NCI-H1048 (cell line): ENCODE measurements around the gene NTN4.
"Not testable (repeated sequence)": the region's sequence is repeated elsewhere in the genome, so short reads cannot be mapped to it uniquely, and the experiment has no call there.

Source experiments
- DNase-seq: peaks from one replicate; lab custom pipeline; 2025; lab: John Stamatoyannopoulos, UW

The NTN4 gene

DNA sequence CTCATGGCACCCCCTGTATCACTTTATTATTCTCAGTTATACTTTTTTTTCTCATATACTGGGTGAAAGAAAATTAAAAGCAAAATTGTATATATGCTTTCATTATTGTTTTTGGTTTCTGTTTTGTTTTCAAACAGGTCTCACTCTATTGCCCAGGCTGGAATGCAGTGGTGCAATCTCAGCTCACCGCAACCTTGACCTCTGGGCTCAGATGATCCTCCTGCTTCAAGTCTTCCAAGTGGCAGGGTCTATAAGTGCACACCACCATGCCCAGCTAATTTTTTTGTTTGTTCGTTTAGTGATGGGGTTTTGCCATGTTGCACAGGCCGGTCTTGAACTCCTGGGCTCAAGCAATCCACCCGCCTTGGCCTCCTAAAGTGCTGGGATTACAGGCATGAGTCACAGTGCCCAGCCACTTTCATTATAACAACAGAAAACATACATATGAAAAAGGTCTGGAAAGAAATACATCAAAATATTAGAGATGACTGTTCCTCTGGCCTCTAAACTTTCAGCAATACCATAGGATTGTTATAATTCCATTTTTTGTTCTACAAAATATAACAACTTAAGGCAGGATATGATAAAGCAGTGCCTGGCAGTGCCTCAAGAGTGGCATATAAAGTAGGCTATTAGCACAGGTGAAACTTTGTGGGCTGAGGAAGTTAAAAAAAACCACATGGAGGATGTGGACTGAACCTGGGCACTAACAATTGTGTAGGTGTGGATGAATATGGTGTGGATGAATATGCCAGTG, 5.8 kb upstream of the NTN4 start:
- no peak for DNase-seq

DNA sequence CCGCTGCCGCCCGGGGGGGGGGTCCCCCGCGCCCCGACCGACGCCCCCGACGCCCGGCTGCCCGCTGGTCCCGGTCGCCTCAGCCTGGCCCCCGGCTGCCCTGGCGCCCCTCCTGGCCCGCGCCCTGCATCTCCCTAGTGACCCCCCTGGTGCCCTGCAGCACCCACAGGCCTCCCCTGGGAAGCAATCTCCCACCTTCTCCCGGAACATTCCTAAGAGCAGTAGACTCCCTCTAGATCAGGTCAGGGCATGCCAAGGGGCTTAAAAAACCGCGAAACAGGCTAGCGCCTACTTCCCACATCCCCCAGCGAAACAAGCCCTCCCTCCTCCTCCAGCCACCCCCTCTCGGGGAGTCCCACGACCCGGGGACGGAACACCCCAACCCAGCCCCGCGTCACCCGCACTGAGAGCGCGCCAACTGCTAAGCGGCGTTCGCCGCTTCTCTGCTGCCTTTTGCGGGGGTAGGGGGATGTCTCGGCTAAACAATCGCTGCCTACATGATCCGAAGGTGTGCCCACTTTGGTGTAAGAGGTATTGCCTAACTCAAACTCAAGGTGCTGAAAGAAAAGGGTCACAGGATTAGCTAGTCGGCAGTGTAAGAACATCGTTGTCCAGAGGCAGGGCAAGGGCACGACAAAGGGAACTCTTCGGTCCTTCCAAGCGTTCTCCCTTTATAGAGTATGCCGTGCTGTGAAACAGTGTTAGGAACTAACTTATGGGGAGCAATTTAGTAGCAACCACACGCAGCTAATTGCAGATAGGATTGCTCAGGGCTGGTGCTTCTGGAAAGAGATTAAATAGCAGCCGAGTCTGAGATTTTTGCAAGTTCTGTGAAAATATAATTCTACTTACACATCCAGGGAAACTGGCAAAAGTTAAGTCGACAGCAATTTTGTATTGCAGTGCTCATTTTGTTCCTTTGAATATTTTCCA, 619 bp upstream of the NTN4 start:
- DNase-seq, result no peak

DNA sequence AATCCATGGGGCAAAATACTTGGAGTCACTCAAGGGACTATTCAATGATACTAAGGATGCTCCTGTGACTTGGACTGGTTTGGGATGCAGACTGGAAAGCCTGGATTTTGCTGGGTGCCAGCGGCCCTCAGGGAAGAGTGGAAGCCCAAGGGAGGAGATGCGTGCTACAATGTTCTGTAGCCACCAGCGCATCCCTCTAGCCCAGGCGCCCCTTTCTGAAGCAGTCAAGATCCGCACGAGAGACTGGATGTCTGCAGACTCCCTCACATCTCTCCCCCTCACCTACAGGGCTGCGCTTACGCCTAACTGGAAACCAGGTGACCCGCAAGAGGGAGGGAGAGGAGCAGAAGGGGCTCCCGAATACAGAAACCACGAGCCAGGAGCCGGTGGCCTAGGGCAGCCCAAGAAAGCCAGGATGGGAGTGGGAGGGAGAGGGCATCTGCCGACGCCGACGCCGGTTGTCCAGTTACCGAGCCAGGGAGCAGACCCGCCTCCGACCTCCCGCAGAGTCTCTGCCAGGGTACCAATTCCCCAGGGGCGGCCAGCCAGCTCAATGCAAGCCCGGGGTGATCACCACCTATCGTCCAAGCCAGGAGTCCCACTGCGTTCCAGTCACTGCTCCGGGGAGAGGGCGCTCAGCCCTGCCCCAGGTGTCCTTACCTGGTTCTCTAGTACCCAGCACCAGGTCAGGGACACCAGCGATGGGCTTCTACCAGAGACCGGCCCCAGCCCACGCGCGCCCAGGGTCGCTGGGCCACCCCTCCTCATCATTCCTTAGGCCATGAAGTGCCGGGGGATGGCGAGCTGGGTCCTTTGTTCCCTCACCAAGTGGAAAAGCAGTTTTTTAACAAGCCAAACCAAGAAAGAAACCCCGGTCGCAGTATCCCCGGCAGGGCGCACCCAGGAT, 1.2 kb downstream of the NTN4 start:
- no peak for DNase-seq

DNA sequence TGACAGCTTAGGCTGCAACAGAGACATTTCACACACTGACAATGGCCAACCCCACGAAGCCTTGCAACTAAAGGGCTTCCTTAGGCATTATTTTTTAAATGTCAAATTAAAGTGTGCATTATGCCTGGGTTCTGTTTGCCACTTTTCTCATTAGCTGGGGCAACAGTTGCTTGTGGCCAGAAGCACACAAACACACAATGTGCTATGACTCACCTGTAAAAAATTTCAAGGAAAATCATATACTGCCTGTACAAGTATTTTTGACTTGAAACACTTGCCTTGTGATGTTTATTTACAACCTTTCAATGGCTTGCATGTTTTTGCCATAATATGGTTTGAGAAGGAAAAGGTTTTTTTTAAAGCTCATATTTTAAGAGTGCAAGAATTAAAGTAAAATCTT, 1.9 kb downstream of the NTN4 start:
- DNase-seq, result no peak

DNA sequence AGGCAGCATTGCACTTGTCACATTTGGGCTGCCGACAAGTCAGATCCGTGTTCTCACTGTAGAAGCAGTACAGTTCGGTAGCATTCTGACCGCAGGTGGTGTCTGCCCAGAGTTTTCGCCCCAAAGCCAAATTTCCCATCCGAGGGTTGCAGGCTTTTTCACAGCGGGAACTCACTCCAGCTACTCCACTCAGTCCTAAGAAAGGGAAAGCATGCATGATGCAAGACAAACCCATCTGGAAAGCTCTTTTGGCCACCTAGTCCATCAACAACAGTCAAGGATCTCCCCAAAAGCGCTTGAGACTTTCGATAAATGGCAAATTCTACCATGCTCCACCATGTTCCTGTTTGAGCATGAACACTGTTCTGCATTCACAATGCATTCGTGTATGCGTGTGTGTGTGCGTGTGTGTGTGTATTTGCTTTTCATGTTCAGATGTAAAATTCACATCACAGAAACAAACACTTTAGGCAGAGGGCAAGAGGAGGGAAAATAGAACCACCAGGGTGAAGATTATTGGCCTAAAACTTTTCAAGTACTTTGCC, 3.2 kb downstream of the NTN4 start:
- DNase-seq, result no peak

DNA sequence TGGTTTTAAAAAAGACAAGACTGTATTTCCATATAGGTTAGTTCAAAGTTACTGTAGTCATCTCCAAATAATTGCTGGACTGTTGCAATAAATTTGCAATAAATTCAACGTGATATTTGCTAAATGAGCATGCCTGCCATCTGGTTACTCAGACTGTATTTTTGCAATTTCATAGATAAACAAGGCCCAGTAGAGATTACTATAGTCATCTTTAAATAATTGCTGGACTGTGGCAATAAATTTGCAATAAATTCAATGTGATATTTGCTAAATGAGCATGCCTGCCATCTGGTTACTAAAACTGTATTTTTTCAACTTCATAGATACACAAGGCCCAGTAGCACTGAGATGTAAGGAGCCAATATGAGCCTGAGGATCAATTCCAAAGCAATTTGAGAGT, 5.6 kb downstream of the NTN4 start:
- DNase-seq, result no peak

DNA sequence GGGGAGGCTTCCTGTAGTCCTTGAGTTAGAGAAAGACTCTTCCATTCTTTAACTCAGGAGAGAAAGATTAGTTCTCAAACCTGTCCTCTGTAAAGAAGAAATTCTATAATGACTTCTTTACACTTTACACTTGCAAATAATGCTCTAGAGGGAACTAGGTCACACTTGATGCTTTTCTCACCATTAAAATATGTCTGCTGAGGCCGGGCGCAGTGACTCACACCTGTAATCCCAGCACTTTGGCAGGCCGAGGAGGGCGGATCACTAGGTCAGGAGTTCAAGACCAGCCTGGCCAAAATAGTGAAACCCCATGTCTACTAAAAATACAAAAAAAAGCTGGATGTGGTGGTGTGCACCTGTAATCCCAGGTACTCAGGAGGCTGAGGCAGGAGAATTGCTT, 6.3 kb downstream of the NTN4 start:
- no peak for DNase-seq

DNA sequence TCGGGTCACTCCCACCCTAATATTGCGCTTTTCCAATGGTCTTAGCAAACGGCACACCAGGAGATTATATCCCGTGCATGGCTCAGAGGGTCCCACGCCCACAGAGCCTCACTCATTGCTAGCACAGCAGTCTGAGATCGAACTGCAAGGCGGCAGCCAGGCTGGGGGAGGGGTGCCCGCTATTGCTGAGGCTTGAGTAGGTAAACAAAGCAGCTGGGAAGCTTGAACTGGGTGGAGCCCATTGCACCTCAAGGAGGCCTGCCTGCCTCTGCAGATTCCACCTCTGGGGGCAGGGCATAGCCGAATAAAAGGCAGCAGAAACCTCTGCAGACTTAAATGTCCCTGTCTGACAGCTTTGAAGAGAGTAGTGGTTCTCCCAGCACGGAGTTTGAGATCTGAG, 15.1 kb downstream of the NTN4 start:
- DNase-seq, result not testable (repeated sequence)

DNA sequence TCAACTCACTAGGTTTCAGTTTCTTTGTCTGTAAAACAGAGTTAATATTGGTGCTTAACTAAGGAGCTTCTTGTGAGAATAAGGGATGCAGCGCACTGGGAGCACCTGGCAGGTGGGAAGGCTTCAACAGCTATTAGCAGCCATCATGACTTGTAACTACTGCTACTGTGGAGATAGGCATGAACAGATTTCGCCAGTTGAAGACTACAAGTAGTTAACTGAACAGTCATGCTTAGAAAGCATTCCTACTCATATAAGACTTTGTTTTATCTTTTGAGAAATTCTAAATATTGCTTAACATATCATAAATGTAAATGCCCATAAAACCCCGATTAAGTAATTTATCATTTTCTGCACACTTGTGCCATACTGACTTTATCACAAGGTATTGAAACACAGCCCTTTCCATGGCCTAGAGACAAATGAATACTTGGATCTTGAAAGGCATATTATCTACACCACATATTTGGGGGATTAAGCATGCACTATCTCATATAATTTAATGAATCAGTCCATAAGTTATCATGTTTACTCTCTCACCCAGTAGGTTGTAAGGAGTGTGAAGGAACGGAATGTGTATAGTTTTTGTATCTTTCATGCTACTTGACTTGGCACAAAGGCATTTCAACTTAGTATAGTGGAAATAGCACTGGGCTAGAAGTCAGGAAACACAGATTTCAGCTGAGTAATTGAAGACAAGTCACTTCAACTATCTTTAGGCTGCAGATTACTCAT, 16.1 kb downstream of the NTN4 start:
- no peak for DNase-seq

DNA sequence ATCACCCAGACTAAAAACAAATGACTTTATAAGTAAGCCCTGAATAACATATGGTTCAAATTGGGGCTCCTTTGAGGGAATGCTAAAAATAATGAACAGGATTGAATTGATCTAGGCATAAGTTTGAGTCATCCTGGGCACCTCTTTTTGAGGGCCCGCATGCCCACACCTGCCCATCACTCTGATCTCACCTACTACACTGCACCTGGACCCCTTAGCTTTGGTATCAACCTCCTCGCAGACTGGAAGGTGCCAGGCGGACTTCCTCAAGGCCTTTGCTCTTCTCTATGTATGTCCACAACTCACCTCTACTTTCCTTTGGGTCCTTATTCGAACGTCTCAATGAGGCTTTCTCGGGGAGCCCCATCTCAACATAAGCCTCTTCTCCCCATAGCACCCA, 17.2 kb downstream of the NTN4 start:
- no peak for DNase-seq

DNA sequence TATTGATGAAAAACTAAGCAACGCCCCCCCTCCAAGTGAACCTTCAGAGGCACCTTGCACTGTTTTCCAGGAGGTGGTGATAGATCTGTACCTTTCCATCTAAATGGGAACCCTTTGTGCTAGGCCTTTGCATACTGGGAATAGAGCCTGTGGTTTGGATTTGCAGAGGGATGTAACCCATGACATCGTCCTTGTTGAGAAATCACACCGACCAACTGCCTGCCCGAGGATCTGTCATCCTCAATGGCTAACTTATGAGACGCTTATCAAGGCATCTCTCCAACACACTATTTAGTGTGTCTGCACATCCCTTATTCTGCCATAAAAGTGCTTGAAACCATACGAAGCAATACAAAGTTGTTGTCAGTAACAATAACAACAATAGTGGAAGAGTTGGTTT, 22.9 kb downstream of the NTN4 start:
- DNase-seq, result no peak

DNA sequence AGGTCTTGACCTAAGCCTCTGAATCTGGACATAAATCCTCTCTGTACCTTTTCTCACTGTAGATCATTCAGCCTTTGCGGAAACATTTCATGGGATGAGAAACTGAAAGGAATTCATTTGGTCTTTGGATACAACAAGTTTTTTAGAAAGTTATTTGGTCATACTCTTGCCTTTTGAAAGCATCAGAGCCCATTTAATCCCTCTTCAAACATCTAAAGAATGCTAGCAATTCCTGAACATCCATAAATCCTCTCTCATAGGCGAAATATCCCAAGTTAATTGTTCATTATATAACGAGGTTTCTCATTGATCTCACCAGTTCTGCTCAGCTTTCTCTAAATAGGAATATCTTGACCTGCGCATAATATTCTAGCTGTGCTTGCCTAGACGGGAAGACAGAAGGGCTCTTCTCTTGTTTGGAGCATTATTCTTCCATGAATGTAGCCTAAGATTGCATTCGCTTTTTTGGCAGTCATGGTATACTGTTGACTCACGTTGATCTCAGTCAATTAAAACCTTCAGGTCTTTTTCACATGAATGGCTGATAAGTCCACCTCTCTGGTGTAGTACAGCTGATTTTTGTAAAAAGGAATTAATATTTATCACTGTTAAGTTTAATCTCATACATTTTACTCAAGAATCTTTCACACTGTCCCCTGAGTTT, 24.1 kb downstream of the NTN4 start:
- no peak for DNase-seq

DNA sequence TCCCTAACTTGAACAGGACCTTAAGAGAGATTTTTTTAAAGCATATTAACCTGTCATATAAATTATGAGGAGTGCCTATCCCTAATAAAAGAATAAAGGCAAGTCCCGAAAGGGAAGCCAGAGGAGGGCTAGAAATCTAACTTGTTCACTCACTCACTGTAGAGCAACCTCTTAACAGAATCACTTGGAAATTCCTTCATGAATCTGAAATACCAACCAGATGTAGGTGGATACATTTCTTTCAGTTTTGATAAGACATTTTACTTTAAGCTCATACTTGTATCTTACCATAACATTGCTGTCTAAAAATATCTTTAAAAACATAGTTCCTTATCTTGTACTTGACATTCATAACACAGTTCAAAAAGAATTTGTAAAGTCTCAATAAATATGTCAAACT, 25.7 kb downstream of the NTN4 start:
- DNase-seq, result no peak

DNA sequence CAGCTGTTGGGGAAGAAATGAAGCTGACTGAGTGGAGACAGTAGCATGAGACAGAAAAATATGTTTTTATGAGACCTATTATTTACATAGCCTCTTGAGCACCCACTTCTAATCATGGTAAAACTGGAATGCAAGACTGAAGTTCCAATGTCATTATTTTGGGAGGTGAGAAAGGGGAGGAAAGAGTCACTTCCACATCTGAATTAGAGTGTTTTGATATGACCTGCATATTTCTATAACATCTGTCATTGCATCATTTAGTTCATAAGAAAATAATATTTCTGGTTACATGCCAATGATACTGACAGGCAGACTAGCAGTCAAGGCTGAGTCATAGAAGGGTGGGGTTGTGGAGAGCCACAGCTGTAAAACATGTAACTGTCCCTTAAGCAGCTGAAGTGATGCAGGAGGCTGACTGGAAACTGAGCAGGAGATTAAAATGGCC, 26.7 kb downstream of the NTN4 start:
- no peak for DNase-seq

DNA sequence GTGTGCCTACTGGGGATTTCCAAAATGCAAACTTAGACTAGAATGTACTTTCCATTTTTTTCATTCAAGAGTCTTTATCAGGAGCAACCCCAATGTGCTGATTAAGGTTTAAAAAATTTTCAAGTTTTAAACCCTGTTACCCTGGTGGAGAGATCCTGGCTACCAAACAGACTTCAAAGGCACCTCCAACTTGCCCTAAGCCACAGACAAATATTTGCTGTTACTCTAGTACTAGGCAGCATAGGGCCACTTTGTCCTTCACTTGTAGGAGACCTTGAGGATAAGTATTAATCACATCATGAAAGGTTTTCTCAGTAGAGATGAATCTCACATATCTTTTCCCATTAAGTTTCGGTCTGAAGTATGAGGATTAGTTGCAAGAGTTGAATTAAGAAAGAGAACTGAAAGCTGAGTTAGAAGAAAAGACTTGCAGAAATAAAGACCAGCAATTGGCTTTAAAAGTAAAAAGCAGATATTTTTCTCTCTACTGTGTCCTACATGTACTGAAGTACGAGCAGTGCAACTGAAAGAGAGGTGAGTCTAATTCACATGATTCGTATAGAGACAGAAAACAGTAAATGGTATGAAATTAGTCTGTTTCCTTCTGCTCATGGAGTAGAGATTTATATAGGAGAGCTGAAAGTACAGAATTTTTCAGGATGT, 28.3 kb downstream of the NTN4 start:
- no peak for DNase-seq

DNA sequence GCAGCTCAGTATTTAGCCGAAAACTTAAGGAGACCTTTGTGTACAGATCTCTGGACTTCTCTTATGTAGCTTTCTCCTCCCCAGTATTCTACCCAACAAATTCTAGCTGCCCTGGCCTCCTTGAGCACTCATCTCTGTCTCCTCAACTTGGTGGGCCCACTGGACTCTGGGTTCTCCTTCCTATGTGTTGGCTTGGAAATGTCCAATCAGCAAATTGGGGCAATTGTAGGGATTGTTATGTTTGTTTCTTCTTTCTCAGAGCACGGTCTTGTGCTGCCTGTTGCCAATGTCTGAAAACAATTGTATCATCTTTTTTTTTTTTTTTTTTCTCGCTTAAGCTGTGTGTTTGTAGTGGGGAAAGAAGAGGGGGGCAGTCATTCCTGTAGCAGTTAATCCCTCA, 30.2 kb downstream of the NTN4 start:
- no peak for DNase-seq

DNA sequence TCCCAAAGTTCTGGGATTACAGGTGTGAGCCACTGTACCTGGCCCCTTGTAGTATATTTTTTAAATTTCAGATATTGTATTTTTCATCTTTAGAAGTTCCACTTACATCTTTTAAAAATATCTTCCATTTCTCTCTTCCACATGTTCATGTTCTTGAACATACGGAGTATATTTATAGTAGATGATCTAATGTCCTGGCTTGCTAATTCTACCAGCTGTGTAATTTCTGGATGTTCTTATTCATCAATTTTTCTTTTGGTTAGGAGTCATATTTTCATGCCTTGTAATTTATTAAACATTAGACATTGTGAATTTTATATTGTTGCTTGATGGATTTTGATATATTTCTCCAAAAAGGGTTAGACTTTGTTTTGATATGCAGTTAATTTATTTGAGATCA, 30.8 kb downstream of the NTN4 start:
- DNase-seq, result no peak

DNA sequence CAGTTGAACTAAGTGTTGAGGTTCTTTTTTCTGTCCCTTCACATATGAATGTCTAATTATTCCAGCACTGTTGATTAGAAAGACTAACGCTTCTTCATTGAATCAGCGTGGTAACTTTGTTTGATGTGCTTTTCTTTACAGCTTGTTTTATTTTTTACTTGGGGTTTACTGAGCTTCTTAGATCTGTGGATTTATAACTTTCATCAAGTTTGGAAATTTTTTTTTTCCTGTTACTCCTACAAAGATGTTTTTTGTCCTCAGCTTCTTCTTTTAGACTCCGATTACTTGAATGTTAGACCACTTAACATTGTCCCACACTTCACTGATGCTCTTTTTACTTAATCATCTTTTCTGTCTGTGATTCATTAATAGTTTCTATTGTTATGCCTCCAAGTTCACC, 31.5 kb downstream of the NTN4 start:
- DNase-seq, result no peak

DNA sequence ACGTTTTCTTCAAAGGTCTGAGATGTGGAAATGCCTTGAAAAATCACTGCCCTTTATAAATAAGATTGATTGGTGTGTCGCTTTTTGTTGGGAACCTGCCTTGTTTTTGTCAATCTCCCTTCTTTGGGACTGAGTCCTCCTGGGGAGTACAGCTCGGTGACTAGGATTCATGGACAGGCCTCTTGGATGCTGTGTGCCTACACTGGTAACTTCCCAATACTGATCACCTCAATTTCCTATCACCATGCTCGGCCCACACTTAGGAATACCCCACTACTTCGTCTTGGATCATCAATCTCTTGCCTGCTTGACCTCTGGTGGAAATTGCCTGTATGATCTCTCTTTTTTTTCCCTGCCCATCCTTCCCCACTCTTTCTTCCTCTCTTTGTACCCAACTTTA, 34.2 kb downstream of the NTN4 start:
- DNase-seq, result no peak

DNA sequence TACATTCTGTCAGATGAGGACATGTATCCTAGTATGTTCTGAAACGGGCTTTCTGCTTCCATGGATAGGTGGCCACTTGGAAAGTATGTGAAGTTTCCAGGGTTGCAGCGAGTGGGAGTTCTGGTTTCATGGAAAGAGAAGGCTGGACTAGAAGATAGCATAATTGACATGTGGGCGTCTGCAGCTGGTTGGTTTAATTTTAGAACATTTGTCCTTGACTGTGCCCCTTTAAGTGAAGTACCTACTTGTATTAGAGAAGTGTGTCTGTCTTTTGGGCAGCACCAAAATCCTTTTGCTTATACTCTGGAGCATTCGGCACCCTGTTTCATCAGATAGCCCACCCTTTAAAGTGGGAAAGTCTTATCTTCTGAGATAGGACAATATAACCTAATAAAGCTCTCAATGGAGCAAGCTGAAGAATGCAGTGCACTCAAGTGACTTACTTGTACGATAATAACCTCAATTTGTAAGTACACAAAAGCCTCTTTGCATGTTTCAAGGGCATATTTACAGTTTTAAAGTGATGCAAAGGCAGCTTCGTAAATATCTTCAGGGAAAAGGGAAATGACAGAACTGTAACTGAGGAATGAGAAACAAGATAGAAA, 35.2 kb downstream of the NTN4 start:
- DNase-seq, result no peak
